Stimulated activated CD8-positive, alpha-beta memory T cell treated with anti-CD3 and anti-CD28 coated beads, Interleukin-2, amount 100 ng/mL, for 1 hour (primary cell): ENCODE data around the gene CFAP43.
"Not testable (repeated sequence)": the region's sequence is repeated elsewhere in the genome, so short reads cannot be mapped to it uniquely, and the experiment has no call there.

Source experiments
- DNase-seq, 2 donors: peaks; one replicate each; pipeline ENCODE4 v3.0.0-alpha.2; 2020; ENCODE audit warnings: low read depth in 2 of 2

Gene CFAP43

DNA sequence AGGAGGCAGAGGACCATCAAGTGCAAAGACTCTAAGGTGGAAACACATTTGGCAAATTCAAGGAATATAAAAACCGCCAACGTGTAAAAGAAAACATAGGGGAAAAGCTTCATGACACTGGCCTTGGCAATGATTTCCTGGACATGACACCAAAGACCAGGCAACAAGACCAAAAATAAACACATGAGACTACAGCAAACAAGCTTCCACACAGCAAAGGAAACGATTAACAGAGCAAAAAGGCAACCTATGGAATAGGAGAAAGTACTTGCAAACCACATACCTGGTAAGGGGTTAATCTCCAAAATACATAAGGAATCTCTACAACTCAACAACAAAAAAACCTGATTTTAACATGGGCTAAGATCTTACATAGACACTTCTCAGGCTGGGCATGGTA lies 26.0 kb upstream of the CFAP43 start:
- DNase-seq: no peak

DNA sequence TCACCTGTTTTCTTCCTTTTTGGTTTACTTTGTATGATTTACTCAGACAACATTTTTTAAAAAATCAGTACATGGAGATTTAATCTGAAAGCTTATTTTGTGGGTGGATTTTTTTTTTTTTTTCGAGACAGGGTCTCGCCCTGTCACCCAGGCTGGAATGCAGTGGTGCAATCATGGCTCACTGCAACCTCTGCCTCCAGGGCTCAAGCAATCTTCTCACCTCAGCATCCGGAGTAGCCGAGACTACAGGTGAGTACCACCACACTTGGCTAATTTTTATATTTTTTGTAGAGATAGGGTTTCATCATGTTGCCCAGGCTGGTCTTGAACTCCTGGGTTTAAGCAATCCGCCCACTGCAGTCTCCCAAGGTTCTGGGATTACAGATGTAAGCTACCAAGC lies 25.1 kb upstream of the CFAP43 start:
- DNase-seq: no peak

DNA sequence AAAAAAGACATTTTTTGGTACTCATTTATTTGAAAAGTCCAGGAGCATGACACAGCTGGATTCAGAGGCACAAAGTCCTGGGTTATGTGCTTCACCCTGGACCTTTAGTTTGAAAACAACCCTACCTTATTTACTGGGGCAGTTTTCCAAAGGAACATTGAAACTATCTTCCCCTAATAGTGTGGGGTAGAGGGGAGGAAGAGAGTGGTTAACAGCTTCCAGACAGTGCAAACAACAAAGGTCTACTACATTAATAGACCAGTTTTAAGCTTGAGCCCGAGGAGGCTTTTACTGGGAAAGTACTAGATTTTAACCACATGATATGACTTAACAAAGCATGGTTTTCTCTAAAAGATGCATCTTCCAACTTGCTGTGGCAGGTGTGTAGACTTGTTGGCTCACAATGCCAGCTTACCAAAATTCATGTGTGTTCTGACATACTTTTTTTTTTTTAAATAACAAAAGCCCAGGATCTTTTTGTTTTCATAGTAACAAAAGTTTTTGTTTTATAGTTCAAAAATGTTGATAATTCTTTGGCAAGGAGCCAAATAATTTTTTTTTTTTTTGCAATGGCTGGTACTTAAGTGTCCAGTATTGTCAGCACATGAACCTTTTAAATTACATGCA lies 24.3 kb upstream of the CFAP43 start:
- DNase-seq: no peak

DNA sequence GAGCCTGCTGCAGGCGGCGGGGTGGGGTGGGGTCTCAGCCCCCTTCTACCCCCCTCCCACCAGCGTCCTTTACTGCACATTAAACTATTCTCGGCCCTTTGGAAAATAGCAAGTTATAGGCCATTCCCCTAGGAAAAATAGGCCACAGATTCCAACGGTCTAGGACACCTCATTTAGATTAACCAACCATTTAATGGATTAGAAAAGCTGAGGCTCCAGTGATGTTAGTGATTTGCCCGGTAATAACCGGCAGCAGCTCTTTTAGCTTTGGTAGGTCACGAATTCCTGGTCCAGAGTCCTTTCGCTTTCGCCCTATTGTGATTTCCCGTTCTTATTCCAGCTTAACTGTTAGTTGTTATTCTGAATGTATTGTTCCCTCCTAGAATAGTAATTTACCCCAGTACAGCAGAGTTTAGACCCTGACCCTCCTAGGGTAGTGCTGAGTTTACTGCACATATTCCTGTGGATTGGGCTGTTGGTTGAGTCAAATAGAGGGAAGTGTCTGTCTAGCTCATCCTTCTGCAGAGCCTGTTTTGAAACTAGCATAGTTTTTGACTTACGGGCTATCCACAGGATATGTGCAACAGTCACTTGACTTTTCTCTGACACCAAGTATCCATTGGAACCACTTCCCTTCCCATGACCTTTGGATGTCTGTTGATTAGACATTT lies 23.3 kb upstream of the CFAP43 start:
- DNase-seq: no peak

DNA sequence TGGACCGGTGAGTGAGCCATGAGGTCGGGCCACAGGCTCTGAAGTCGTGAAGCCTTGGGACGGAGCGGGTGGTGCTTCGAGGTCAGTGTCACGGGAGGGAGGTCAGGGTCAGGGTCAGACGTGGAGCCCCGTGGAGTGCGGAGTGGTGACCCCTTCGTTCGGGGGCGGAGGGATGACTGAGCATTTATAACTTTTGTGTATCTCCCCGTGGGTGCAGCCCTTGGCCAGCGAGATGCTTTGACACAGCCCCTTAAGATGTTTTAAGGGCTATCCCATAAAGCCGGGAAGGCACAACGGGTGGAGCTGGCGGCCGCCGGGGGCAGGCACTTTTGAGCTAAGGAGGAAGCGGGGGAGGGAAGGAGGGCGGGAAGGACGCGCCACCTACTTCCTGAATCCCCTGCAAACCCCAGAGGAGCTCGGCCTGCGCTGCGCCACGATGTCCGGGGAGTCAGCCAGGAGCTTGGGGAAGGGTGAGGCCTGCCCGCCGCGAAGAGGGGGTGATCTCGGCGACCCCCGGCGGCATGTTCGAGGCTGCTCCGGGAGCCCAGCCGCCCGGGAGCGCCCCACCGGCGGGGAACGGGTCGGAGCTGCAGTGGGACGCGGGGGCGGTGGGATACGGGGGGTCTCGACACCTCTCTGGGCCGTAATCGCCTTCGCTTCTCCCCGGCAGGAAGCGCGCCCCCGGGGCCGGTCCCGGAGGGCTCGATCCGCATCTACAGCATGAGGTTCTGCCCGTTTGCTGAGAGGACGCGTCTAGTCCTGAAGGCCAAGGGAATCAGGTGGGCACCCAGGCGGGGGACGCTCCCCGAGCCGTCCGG lies 22.5 kb upstream of the CFAP43 start, which contains the start of gene GSTO1:
TSS of gene GSTO1 (plus strand) at position 400 of the 818 bp plus-strand sequence. CDS start at position 437, 37 bp downstream.
- no peak for DNase-seq

DNA sequence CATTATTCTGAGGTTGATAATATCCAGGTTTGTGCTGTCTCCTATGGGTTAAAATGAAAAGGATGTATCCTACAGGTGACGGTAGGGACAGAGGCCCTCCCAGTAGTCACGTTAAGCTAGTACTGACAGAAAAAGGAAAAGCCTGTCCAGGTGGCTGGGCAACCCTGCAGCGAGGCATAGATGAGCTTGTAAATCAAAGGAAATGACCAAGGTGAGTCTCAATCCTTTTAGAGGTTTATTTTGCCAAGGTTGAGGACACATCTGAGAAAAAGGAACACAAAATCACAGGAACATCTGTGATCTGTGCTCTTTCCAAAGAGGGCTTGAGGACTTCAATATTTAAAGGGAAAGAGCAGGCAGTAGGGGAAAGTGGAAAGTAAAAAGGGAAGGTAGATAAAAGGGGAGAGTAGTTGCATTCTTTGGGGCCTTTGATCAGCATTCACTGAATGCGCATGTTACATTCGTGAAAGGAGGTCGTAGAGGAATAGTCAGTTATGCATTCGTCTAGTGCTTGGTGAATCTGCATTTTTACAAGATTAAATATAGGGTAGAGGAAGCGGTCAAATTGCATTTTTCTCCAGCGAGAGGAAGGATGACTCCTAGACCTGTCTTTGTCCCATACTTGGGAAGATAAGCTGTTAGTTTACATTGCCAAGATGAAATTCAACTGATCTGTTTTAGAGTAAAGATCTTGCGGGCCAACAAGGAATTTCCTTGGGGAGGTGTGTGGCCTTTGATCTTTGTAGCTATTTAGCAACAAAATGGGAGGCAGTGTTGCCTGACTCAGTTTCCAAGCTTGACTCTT lies 21.6 kb upstream of the CFAP43 start:
- no peak for DNase-seq

DNA sequence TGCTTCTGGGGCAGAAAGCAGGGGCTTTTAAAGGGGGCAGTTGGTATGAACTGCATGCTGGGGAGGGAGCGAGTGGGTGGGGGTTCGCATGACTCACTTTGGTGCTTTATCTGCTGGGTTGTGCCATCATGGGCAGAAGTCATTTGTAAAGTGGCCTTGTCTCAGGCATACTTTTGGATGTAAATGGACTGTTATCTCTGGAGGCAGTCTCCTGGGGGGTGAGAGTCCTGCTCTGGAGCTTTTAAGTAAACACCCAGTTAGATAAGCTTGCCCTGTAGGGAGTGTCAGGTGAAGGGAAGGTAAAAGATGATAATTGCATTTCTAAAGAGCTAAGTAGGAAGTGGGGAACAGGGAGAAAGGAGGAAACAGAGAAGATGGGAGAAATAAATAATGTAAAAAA lies 20.9 kb upstream of the CFAP43 start:
- DNase-seq: no peak

DNA sequence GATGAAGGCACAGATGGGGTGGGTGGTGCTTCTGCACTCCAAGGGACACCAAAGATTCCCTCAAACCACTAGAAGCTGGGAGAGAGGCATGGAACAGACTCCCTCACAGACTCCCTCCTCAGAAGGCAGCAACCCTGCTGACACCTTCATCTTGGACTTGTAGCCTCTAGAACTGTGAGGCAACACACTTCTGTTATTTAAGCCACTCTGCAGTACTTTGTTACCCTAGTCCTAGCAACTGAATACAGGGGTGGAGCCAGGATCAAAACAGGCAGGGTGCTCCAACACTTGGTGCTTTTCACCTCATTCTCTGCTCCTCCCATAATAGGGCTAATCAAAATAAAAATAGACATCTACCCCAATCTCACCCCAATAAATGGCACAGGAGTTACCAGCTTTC lies 20.2 kb upstream of the CFAP43 start:
- no peak for DNase-seq

DNA sequence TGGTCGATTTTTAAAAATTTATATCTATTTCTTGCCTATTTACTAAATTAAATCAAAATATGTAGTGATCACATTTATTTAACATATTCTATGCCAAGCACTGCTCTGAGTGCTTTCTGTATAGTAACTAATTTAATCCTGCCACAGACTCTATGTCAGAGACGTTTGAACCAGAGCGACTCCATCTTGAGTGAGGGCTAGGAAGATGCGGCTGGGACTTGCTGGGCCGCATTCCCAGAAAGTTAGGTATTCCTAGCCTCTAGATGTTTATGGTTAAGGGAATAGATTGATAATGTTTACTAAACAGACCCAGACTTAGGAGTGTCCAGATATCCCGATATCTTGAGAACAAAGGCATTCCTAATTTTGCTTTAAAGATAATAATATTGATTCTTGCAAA lies 19.3 kb upstream of the CFAP43 start:
- DNase-seq: no peak

DNA sequence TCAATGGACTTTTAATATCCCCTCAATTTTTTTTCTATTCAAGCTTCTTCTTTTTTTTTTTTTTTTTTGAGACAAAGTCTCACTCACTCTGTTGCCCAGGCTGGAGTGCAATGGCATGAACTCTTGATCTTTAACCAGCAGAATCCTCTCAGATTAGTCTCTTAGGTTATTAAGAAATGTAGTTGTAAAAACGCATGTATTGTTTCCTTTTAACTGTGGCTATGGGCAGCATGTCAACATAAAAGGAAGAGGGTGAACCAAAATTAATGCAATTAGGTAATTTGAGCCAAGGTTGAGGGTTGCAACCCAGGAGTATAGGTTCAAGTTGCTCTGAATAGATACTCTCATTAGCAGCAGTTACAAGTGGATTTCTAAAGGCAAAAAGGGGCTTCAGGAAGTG lies 18.2 kb upstream of the CFAP43 start:
- no peak for DNase-seq

DNA sequence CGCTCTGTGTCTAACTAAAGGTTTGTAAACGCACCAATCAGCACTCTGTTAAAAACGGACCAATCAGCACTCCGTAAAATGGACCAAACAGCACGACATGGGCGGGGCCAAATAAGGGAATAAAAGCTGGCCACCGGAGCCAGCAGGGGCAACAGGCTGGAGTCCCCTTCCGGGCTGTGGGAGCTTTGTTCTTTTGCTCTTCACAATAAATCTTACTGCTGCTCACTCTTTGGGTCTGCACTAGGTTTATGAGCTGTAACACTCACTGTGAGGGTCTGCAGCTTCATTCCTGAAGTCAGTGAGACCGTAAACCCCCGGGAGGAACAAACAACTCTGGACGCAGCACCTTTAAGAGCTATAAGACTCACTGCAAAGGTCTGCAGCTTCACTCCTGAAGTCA lies 16.8 kb upstream of the CFAP43 start:
- not testable (repeated sequence) for DNase-seq

DNA sequence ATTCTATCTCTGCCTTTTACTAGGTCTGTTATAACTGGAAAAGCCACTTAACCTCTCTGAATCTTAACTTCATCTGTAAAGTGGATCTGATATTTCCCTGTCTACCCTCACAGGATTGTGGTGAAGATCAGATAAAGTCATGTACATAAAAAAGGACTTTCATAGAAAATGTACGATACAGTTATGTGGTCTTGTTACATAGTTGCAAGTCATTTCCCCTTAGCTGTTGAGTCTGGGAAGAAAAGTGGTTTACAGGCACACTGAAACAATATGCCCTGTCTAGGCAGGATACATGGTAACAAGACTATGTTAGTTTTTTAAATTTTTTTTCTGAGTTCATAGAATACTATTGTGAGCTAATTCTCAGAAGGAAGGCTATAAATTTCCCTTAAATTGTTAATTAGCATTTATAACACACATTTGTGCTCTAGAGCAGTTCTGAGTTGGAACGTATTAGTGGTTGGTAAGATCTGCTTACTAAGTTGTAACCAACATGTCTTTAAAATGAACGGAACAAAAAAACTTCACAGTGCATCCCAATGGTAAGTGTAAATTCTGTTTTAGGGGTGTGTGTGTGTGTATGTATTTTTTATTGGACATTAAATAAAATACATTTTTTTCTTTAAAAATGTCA lies 15.5 kb upstream of the CFAP43 start:
- no peak for DNase-seq

DNA sequence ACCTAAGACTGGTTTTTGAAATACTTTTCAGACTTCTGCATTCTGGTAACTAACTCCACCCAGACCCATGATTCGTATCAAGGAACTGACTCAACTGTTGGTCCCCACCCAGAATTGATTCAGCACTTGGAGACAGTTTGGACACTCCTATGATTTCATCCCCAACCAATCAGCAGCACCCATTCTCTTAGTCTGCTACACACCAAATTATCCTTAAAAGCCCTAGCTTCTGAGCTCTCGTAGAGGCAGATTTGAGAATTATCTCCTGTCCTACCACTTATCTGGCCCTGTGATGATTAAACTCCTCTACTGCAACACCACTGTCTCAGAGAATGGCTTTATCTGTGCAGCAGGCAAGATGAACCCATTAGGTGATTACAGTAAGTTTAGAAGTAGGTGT lies 14.8 kb upstream of the CFAP43 start:
- DNase-seq: no peak

DNA sequence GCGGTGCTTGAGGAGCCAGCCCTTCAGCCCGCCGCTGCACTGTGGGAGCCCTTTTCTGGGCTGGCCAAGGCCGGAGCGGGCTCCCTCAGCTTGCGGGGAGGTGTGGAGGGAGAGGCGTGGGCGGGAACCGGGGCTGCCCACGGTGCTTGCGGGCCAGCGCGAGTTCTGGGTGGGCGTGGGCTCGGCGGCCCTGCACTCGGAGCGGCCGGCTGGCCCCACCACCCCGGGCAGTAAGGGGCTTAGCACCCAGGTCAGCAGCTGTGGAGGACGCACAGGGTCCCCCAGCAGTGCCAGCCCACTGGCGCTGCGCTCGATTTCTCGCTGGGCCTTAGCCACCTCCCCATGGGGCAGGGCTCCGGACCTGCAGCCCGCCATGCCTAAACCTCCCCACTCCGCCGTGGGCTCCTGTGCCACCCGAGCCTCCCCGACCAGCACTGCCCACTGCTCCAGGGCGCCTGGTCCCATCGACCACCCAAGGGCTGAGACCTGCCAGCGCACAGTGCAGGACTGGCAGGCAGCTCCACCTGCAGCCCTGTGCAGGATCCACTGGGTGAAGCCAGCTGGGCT lies 13.0 kb upstream of the CFAP43 start:
- no peak for DNase-seq

DNA sequence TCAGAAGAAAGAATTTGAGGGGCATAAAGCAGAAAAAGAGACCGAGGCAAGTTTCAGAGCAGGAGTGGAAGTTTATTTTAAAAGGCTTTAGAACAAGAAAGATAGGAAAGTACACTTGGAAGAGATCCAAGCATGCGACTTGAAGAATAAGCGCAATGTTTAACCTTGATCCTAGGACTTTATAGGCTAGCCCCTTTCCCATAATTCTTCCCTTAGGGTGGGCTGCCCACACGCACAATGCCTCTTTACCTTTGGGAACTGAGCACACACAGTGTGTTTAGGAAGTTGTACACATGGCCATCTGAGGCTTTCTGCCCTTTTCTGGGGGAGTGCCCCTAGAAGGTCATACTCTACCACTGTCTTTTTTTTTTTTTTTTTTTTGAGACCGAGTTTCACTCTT lies 11.3 kb upstream of the CFAP43 start:
- no peak for DNase-seq

DNA sequence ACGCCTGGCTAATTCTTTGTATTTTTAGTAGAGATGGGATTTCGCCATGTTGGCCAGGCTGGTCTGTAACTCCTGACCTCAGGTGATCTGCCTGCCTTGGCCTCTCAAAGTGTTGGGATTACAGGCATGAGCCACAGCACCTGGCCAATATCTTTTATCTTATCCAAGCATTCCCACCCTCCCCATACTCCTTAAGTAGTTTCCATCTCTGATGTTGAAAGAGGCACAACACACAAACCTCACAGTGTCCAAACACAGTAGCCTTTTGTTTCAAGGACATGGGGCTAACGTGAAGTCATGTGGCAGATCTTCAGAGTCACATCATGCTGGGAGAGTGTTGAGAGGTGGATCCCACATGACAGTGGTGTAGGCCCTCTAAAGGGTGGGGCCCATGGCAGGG lies 10.8 kb upstream of the CFAP43 start:
- not testable (repeated sequence) for DNase-seq

DNA sequence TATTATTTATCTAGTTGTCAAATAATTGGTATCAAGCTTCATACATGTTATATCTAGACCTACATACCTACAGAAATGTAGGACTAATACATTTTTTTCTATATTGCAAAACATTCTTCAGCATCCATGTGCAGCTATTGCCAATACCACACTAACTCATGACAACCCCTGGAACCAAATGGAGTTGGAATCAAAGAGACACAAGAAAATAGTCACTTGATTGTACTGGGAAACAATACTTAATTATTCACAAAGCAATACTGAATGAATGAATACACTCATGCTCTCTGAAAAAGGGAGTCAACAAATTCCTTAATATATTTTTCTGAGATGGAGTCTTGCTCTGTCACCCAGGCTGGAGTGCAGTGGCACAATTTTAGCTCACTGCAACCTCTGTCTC lies 10.4 kb upstream of the CFAP43 start:
- no peak for DNase-seq

DNA sequence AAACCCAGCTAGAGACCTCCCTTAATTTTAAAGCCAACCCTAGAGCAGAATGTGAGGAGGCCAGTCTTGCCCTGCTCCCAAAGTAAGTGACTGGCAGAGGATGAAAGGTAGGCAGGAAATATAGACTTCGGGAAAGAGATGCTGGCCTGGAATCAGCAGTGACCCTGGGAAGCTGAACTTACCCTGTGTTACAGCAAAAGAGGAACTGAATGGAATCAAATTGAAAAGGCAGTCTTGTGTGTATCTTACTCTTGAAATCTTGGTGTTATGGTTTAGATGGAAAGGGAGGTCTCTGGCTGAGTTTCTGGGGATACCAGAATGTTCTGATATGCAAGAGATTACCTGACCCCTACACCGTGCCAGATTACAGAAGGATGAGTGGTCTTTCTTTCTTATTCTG lies 7.9 kb upstream of the CFAP43 start:
- DNase-seq: no peak

DNA sequence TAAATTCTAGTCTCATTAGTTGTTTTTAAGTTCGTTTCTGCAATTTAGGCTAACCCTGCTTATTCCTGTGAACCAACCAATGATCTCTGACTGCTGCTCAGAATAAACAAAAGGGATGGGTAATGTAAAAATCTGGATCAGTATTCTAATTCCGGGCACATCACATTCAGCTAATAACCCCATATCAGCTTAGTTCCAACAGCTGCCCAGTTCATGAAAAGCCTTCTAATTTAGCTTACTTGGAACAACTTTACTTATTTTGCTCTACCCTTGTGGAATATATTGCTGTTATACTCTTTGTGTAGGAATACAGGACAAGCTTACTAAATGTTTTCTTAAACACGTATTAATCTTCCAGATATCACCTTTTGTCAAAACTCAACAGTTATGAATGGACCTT lies 3.6 kb upstream of the CFAP43 start:
- DNase-seq: no peak

DNA sequence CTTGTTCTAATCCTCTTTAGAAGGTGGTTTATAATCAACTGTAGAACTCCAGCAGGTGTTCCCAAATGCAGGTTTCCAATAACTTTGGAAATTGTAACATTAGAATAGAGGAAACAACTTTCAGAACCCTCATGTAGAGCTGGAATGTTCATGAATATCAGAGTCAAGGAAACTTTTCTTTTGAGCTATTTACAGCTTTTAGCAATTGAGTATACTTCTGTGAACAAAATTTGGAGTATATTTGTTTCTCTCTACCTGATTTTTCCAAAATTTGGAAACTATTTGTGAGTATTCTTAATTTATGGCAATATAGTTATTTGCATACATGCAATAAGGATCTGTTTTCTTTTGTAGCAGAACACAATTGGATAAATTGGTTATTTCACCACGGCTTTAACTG lies 2.8 kb upstream of the CFAP43 start:
- DNase-seq: no peak

DNA sequence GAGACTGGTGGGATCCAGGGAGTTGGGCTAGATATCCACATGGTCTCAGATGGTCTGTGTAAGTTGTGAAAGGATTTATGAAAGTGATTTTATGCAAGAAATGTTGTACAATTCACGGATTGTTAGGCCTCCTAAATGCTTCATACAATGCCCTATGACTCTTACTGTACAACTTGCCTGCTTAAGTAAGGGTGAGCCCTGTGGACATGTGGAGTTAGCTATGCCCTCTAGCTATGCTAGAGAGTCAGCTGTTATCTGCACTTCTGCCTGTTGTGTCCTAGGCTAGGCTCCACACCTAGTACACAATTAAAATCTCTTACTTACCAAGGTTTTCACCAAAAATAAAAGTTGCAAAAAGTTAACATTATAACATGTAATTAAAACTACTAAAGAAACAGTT lies 1.7 kb upstream of the CFAP43 start:
- DNase-seq: no peak
